Loucy (cell line): ENCODE data around the gene CHMP3.
"Not testable (repeated sequence)": the region's sequence is repeated elsewhere in the genome, so short reads cannot be mapped to it uniquely, and the experiment has no call there.

Source experiments
- H2AFZ ChIP-seq: fragments of 200-600 bp; sonication (generic); 2 replicates; pipeline ENCODE4 v1.6.0; 2016; ENCODE audit warnings: antibody characterized with exemption, mild to moderate bottlenecking, low read length, moderate library complexity
- H3F3A ChIP-seq: fragments of 200-600 bp; 2 replicates; pipeline ENCODE4 v1.6.0; 2016; ENCODE audit warnings: antibody characterized with exemption, low read depth, mild to moderate bottlenecking
- H3K27me3 ChIP-seq: fragments of 200-600 bp; sonication (generic); 2 replicates; pipeline ENCODE4 v1.6.1; 2014; ENCODE audit warnings: low read length, mild to moderate bottlenecking; ENCODE audit not compliant: insufficient read depth, poor library complexity, severe bottlenecking
- H3K36me3 ChIP-seq: fragments of 200-600 bp; sonication (generic); 2 replicates; pipeline ENCODE4 v1.6.1; 2016; ENCODE audit warnings: low read length; ENCODE audit not compliant: insufficient read depth
- H3K4me1 ChIP-seq: fragments of 200-600 bp; sonication (generic); 2 replicates; pipeline ENCODE4 v1.5.1; 2014; ENCODE audit warnings: low read length, mild to moderate bottlenecking; ENCODE audit not compliant: insufficient read depth, poor library complexity, severe bottlenecking
- H3K4me2 ChIP-seq: fragments of 200-600 bp; sonication (generic); 2 replicates; pipeline ENCODE4 v1.6.0; 2014; ENCODE audit warnings: antibody characterized with exemption, low read length, low read depth, mild to moderate bottlenecking; ENCODE audit not compliant: poor library complexity, severe bottlenecking
- H3K4me3 ChIP-seq: fragments of 200-600 bp; sonication (generic); 2 replicates; pipeline ENCODE4 v1.5.1; 2014; ENCODE audit warnings: low read length, mild to moderate bottlenecking, mixed read lengths; ENCODE audit not compliant: poor library complexity, severe bottlenecking
- H3K79me2 ChIP-seq: fragments of 200-600 bp; sonication (generic); 2 replicates; pipeline ENCODE4 v1.6.1; 2014; ENCODE audit warnings: low read length; ENCODE audit not compliant: insufficient read depth
- H3K9ac ChIP-seq: fragments of 200-600 bp; sonication (generic); 2 replicates; pipeline ENCODE4 v1.6.0; 2014; ENCODE audit warnings: mild to moderate bottlenecking, low read depth, low read length, moderate library complexity; ENCODE audit not compliant: poor library complexity, severe bottlenecking
- H3K9me2 ChIP-seq: fragments of 200-600 bp; sonication (generic); replicated peaks from 2 replicates; pipeline ENCODE4 v1.6.1; 2016; ENCODE audit warnings: low read depth, low read length, mixed read lengths
- H3K9me3 ChIP-seq: fragments of 200-600 bp; sonication (generic); 2 replicates; pipeline ENCODE4 v1.6.1; 2014; ENCODE audit warnings: mild to moderate bottlenecking, antibody characterized with exemption, low read length, low read depth; ENCODE audit not compliant: insufficient read depth
- H4K20me1 ChIP-seq: fragments of 200-600 bp; sonication (generic); 2 replicates; pipeline ENCODE4 v1.6.0; 2014; ENCODE audit warnings: antibody characterized with exemption, low read length, mild to moderate bottlenecking; ENCODE audit not compliant: insufficient read depth, poor library complexity, severe bottlenecking
- CTCF ChIP-seq: fragments of 200-600 bp; sonication (generic); conservative IDR thresholded peaks from 2 replicates; pipeline ENCODE4 v1.5.1; 2014; ENCODE audit warnings: mild to moderate bottlenecking, antibody characterized with exemption, low read length
- EZH2phosphoT487 ChIP-seq: fragments of 200-600 bp; IDR thresholded peaks from 2 replicates; pipeline ENCODE4 v1.6.1; 2018; ENCODE audit warnings: antibody characterized with exemption, mild to moderate bottlenecking, moderate library complexity, borderline replicate concordance

Gene CHMP3

GRCh38 chr2:86498468-86499260 is 64.6 kb downstream of the CHMP3 start:
- H3K4me2 ChIP-seq, result no peak overlapping the region
- TF ChIP-seq CTCF (no peak), EZH2phosphoT487 (no peak)
- H3F3A ChIP-seq, result no peaks in the 10 kb centered on the region
- H3K4me3 ChIP-seq, result no peak overlapping the region
- H4K20me1 ChIP-seq, result no peaks in the 10 kb centered on the region
- H3K36me3 ChIP-seq, result peaks cover 77% of the 10 kb centered on the region
- H3K9ac ChIP-seq, result no peak overlapping the region
- no peaks in the 10 kb centered on the region for H3K27me3 ChIP-seq
- peaks cover 3% of the 10 kb centered on the region for H3K4me1 ChIP-seq
- H3K79me2 ChIP-seq, result no peaks in the 10 kb centered on the region
- no peaks in the 10 kb centered on the region for H3K9me2 ChIP-seq
- peaks cover 13% of the 10 kb centered on the region; the same call in 1 of the 2 replicates for H3K9me3 ChIP-seq
- H2AFZ ChIP-seq, result no peak overlapping the region

- not testable (repeated sequence) for H3K27me3 ChIP-seq, H3F3A ChIP-seq, H3K79me2 ChIP-seq, H2AFZ ChIP-seq, H3K4me3 ChIP-seq, H3K9me2 ChIP-seq, H3K4me2 ChIP-seq, H4K20me1 ChIP-seq, H3K4me1 ChIP-seq, H3K9ac ChIP-seq
- Histone ChIP-seq H3K36me3 (peaks cover 87% of the 10 kb centered on the region), H3K9me3 (peaks cover 13% of the 10 kb centered on the region; the same call in 1 of the 2 replicates)
These were observed 66.9 kb downstream of the CHMP3 start for GRCh38 chr2:86496391-86496790.

- Histone ChIP-seq H3K4me3 (no peak overlapping the region), H3K9me2 (no peaks in the 10 kb centered on the region), H2AFZ (no peak overlapping the region), H3K79me2 (no peaks in the 10 kb centered on the region), H3K4me1 (peaks cover 3% of the 10 kb centered on the region), H3K9me3 (no peaks in the 10 kb centered on the region), H3F3A (no peaks in the 10 kb centered on the region), H4K20me1 (no peaks in the 10 kb centered on the region), H3K27me3 (no peaks in the 10 kb centered on the region), H3K4me2 (no peak overlapping the region), H3K36me3 (peaks cover 87% of the 10 kb centered on the region), H3K9ac (no peak overlapping the region)
- TF ChIP-seq CTCF (no peak), EZH2phosphoT487 (no peak)
These were observed 71.2 kb downstream of the CHMP3 start for GRCh38 chr2:86492048-86492453.

- Histone ChIP-seq H3K4me2 (no peak overlapping the region), H3K79me2 (no peaks in the 10 kb centered on the region), H4K20me1 (no peaks in the 10 kb centered on the region), H3K9me3 (no peaks in the 10 kb centered on the region), H3K9ac (no peak overlapping the region), H3K9me2 (no peaks in the 10 kb centered on the region), H2AFZ (no peak overlapping the region), H3K4me3 (no peak overlapping the region), H3K4me1 (no peaks in the 10 kb centered on the region), H3F3A (no peaks in the 10 kb centered on the region), H3K36me3 (peaks cover 91% of the 10 kb centered on the region), H3K27me3 (no peaks in the 10 kb centered on the region)
- TF ChIP-seq EZH2phosphoT487, result no peak
- no peak for TF ChIP-seq CTCF
These were observed 72.2 kb downstream of the CHMP3 start for GRCh38 chr2:86491088-86491487.
